Osteocyte (in vitro differentiated cells): ENCODE results near the gene ABCC6. TPM values are rescaled to one million over a fixed set of nuclear protein-coding genes. Genes with fewer than 3 reads are reported as not detected.

Source experiments
- DNase-seq: peaks from one replicate; pipeline ENCODE4 v3.0.0; 2021; ENCODE audit warnings: mixed read lengths; ENCODE audit not compliant: unreplicated experiment; ENCODE audit errors: extremely low spot score
- H3K27ac Mint-ChIP-seq: one replicate; pipeline ENCODE4 v1.8.0; 2021; ENCODE audit warnings: mild to moderate bottlenecking, mixed read lengths; ENCODE audit not compliant: unreplicated experiment
- H3K27me3 Mint-ChIP-seq: one replicate; pipeline ENCODE4 v1.8.0; 2021; ENCODE audit warnings: mixed read lengths; ENCODE audit not compliant: unreplicated experiment
- H3K36me3 Mint-ChIP-seq: one replicate; pipeline ENCODE4 v1.8.0; 2021; ENCODE audit warnings: mixed read lengths; ENCODE audit not compliant: unreplicated experiment
- H3K4me1 Mint-ChIP-seq: one replicate; pipeline ENCODE4 v1.8.0; 2021; ENCODE audit warnings: mixed read lengths; ENCODE audit not compliant: unreplicated experiment
- H3K4me3 Mint-ChIP-seq: one replicate; pipeline ENCODE4 v1.8.0; 2021; ENCODE audit warnings: mild to moderate bottlenecking, moderate library complexity, mixed read lengths; ENCODE audit not compliant: unreplicated experiment
- H3K9me3 Mint-ChIP-seq: one replicate; pipeline ENCODE4 v1.8.0; 2021; ENCODE audit warnings: mixed read lengths; ENCODE audit not compliant: unreplicated experiment
- CTCF ChIP-seq: fragments of 200-600 bp; sonication (generic); IDR thresholded peaks from 2 replicates; pipeline ENCODE4 v1.5.0; 2021; ENCODE audit warnings: antibody characterized with exemption, mild to moderate bottlenecking, moderate library complexity
- total RNA-seq: library from RNA; stranded (reverse); gene quantifications from 2 replicates; pipeline ENCODE4 v1.2.1, GENCODE V29; 2021

Gene ABCC6
- total RNA-seq, 1 donor from 2014 or later = 1.4 TPM

DNA sequence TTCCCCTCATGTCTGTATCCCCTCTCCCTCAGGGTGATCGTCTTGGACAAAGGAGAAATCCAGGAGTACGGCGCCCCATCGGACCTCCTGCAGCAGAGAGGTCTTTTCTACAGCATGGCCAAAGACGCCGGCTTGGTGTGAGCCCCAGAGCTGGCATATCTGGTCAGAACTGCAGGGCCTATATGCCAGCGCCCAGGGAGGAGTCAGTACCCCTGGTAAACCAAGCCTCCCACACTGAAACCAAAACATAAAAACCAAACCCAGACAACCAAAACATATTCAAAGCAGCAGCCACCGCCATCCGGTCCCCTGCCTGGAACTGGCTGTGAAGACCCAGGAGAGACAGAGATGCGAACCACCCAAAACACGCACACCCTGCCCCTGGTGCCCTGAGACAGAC lies 82.2 kb downstream of the ABCC6 start:
- Mint-ChIP-seq H3K9me3 (no peaks in the 10 kb centered on the region), H3K36me3 (peaks cover 50% of the 10 kb centered on the region), H3K4me1 (no peaks in the 10 kb centered on the region), H3K27me3 (no peaks in the 10 kb centered on the region), H3K27ac (no peak overlapping the region), H3K4me3 (no peak overlapping the region)
- no peak for DNase-seq
- no peak for TF ChIP-seq CTCF

DNA sequence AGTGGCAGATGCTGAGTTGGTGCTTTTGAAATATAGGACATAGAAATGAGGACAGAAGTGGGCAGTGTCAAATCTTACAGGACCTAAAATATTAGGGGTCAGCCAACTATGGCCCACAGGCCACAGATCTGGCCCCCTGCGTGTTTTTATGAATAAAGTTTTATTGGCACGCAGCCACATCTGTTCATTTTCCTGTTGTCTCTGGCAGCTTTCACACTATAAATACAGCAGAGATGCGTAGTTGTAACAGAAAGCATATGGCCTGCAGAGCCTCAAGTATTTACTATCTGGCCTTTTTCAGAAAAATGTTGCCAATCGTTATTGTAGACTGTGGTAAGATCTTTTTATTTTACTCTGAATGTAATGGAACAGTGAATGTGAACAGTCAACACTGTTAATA lies 82.8 kb downstream of the ABCC6 start:
- Mint-ChIP-seq H3K9me3 (no peaks in the 10 kb centered on the region), H3K4me1 (no peaks in the 10 kb centered on the region), H3K4me3 (no peak overlapping the region), H3K36me3 (peaks cover 46% of the 10 kb centered on the region), H3K27me3 (no peaks in the 10 kb centered on the region), H3K27ac (no peak overlapping the region)
- TF ChIP-seq CTCF = no peak
- no peak for DNase-seq

- Mint-ChIP-seq H3K27me3 (no peaks in the 10 kb centered on the region), H3K4me1 (no peaks in the 10 kb centered on the region), H3K27ac (no peak overlapping the region), H3K9me3 (no peaks in the 10 kb centered on the region), H3K36me3 (peaks cover 50% of the 10 kb centered on the region), H3K4me3 (no peak overlapping the region)
- TF ChIP-seq CTCF = no peak
- DNase-seq = no peak
These were observed 83.5 kb downstream of the ABCC6 start for GRCh38 chr16:16139806-16140205.

- Mint-ChIP-seq H3K9me3 (no peaks in the 10 kb centered on the region), H3K27me3 (no peaks in the 10 kb centered on the region), H3K4me1 (no peaks in the 10 kb centered on the region), H3K36me3 (peaks cover 50% of the 10 kb centered on the region), H3K4me3 (no peak overlapping the region), H3K27ac (no peak overlapping the region)
- DNase-seq = no peak
- TF ChIP-seq CTCF = no peak
These were observed 84.2 kb downstream of the ABCC6 start for GRCh38 chr16:16139061-16139460.

- no peak overlapping the region for H3K4me3 Mint-ChIP-seq
- peaks cover 58% of the 10 kb centered on the region for H3K36me3 Mint-ChIP-seq
- no peaks in the 10 kb centered on the region for H3K4me1 Mint-ChIP-seq
- no peaks in the 10 kb centered on the region for H3K9me3 Mint-ChIP-seq
- no peak for DNase-seq
- no peak overlapping the region for H3K27ac Mint-ChIP-seq
- H3K27me3 Mint-ChIP-seq = no peaks in the 10 kb centered on the region
- no peak for TF ChIP-seq CTCF
These were observed 85.2 kb downstream of the ABCC6 start for GRCh38 chr16:16138034-16138635.
